ENCODE data around the gene C11orf98.

GRCh38 chr11:62677156-62677555 lies 12.1 kb upstream of the C11orf98 start:
- TF ChIP-seq EP300 (IDR thresholded peaks at IDR 0.05): no peak
- TF ChIP-seq CTCF (IDR thresholded peaks at IDR 0.05): no peak
- TF ChIP-seq POLR2AphosphoS5 (IDR thresholded peaks at IDR 0.05): no peak
- no peak for TF ChIP-seq POLR2A (IDR thresholded peaks at IDR 0.05)

Data from suprapubic skin (tissue), 4 donors.